ENCODE measurements around the gene SCTR. TPM values are rescaled to one million over a fixed set of nuclear protein-coding genes. Genes with fewer than 3 reads are reported as not detected.
A peak's percentile ranks its signal among the peaks of the same experiment; 100 is the strongest.

SCTR gene
- total RNA-seq, 1 experiment from 2014 or later, result not detected

GRCh38 chr2:119518401-119519056 lies 5.8 kb downstream of the SCTR start:
- intact Hi-C loops (cut with micrococcal nuclease; ENCODE audit: unreplicated experiment) (no loop called here), in situ Hi-C loops (cut with HindIII; ENCODE audit: low pct_unique_long_range_greater_than_20kb, low sequenced_read_pairs) (no loop called here)
- POLR2A ChIA-PET, result no interaction called here
- Histone ChIP-seq H3K4me1 (ENCODE audit: control insufficient read depth, insufficient read depth, low read length) (peaks cover 2% of the 10 kb centered on the region; the same call in 1 of the 2 replicates), H3K27ac (ENCODE audit: low read length) (no peak overlapping the region), H3K9me3 (ENCODE audit: control insufficient read depth, insufficient read depth, low read depth, low read length) (no peaks in the 10 kb centered on the region), H3K4me3 (ENCODE audit: low read depth in 2 of 2, low read length in 2 of 2) (no peak overlapping the region), H3K36me3 (ENCODE audit: control insufficient read depth, insufficient read depth, low read length) (no peaks in the 10 kb centered on the region), H3K27me3 (ENCODE audit: control insufficient read depth, insufficient read depth, low read length) (peaks cover 11% of the 10 kb centered on the region; the same call in 1 of the 2 replicates)
- TF ChIP-seq REST (IDR thresholded peaks at IDR 0.05; ENCODE audit: insufficient read depth in 1 of 2, low read depth in 2 of 2, low read length in 1 of 2) (no peak), CTCF (IDR thresholded peaks at IDR 0.05) (no peak), POLR2AphosphoS5 (IDR thresholded peaks at IDR 0.05; ENCODE audit: low read depth, low read length) (no peak), TCF7L2 (IDR thresholded peaks at IDR 0.05; ENCODE audit: low read depth, low read length) (no peak), SIN3A (IDR thresholded peaks at IDR 0.05; ENCODE audit: borderline replicate concordance, insufficient read depth, low read depth, low read length) (no peak)
- CTCF ChIA-PET, result interaction anchor here (0.6 to 1.1 kb wide), 2 partner anchors 42 to 449 kb away, joined by 3 read pairs; no protein-coding TSS in a partner anchor
- BruUV-seq (replicated peaks), result no TSS peak
- ATAC-seq (no peak), DNase-seq (ENCODE audit: low read depth, low spot score) (no peak)

- Histone ChIP-seq H3K36me3 (ENCODE audit: control insufficient read depth, insufficient read depth, low read length) (no peaks in the 10 kb centered on the region), H3K9me3 (ENCODE audit: control insufficient read depth, insufficient read depth, low read depth, low read length) (no peaks in the 10 kb centered on the region), H3K4me1 (ENCODE audit: control insufficient read depth, insufficient read depth, low read length) (no peaks in the 10 kb centered on the region), H3K27ac (ENCODE audit: low read length) (no peak overlapping the region), H3K4me3 (ENCODE audit: low read depth in 2 of 2, low read length in 2 of 2) (no peak overlapping the region), H3K27me3 (ENCODE audit: control insufficient read depth, insufficient read depth, low read length) (peaks cover 7% of the 10 kb centered on the region; the same call in 1 of the 2 replicates)
- ATAC-seq (peak; percentile 83), DNase-seq (ENCODE audit: low read depth, low spot score) (peak; percentile 10)
- in situ Hi-C loops (cut with HindIII; ENCODE audit: low pct_unique_long_range_greater_than_20kb, low sequenced_read_pairs), result no loop called here
- intact Hi-C loops (cut with micrococcal nuclease; ENCODE audit: unreplicated experiment), result no loop called here
- no TSS peak for BruUV-seq (replicated peaks)
- ChIA-PET CTCF (interaction anchor here (1.1 kb wide), 1 partner anchor 41 kb away, joined by 3 read pairs; no protein-coding TSS in a partner anchor), POLR2A (no interaction called here)
- TF ChIP-seq POLR2AphosphoS5 (IDR thresholded peaks at IDR 0.05; ENCODE audit: low read depth, low read length) (no peak), CTCF (IDR thresholded peaks at IDR 0.05) (peak; percentile 79), REST (IDR thresholded peaks at IDR 0.05; ENCODE audit: insufficient read depth in 1 of 2, low read depth in 2 of 2, low read length in 1 of 2) (no peak), SIN3A (IDR thresholded peaks at IDR 0.05; ENCODE audit: borderline replicate concordance, insufficient read depth, low read depth, low read length) (no peak), TCF7L2 (IDR thresholded peaks at IDR 0.05; ENCODE audit: low read depth, low read length) (no peak)
Observed at GRCh38 chr2:119517433-119517832, 6.8 kb downstream of the SCTR start.

All from Panc1 (cell line).